Activated CD4-positive, alpha-beta T cell treated with anti-CD3 and anti-CD28 coated beads, Interleukin-2, amount 50 U/mL, for 4 hours (primary cell): ENCODE results near the gene WNT1.

Experiments used
- DNase-seq, 2 experiments: peaks; one replicate each; pipeline ENCODE4 v3.0.0-alpha.2; 2020

The WNT1 gene

GRCh38 chr12:49010092-49010668, 32.1 kb downstream of the WNT1 start:
- no peak for DNase-seq

GRCh38 chr12:49012739-49013138, 34.6 kb downstream of the WNT1 start:
- DNase-seq, result no peak

GRCh38 chr12:49013428-49013827, 35.3 kb downstream of the WNT1 start:
- no peak for DNase-seq

- DNase-seq, result no peak
Measured at GRCh38 chr12:49014547-49014946, 36.4 kb downstream of the WNT1 start.

GRCh38 chr12:49015196-49015595, 37.1 kb downstream of the WNT1 start:
- DNase-seq, result no peak

- peak in 1 of 2 experiments; percentile 25 for DNase-seq
Measured at GRCh38 chr12:49017891-49018260, 39.8 kb downstream of the WNT1 start.

GRCh38 chr12:49018261-49019119, 40.4 kb downstream of the WNT1 start, which contains the start of gene PRKAG1:
TSS of gene PRKAG1 (minus strand) at chr12:49018776. CDS start at chr12:49018740, 36 bp downstream.
- DNase-seq, result peak; percentile 93 to 95

- no peak for DNase-seq
Measured at GRCh38 chr12:49019120-49019430, 41.0 kb downstream of the WNT1 start.

GRCh38 chr12:49019443-49020324, 41.6 kb downstream of the WNT1 start:
- DNase-seq, result peak; percentile 27 to 31

- DNase-seq, result no peak
Measured at GRCh38 chr12:49020441-49020840, 42.3 kb downstream of the WNT1 start.

- DNase-seq, result no peak
Measured at GRCh38 chr12:49021292-49021915, 43.3 kb downstream of the WNT1 start.

GRCh38 chr12:49022558-49023178, 44.5 kb downstream of the WNT1 start:
- no peak for DNase-seq

GRCh38 chr12:49023812-49024211, 45.7 kb downstream of the WNT1 start:
- DNase-seq, result no peak

- no peak for DNase-seq
Measured at GRCh38 chr12:49024543-49024942, 46.4 kb downstream of the WNT1 start.

GRCh38 chr12:49025463-49025862, 47.3 kb downstream of the WNT1 start:
- no peak for DNase-seq

- no peak for DNase-seq
Measured at GRCh38 chr12:49026101-49026500, 48.0 kb downstream of the WNT1 start.

GRCh38 chr12:49026678-49027480, 48.8 kb downstream of the WNT1 start:
- no peak for DNase-seq

- DNase-seq, result no peak
Measured at GRCh38 chr12:49027846-49028555, 49.9 kb downstream of the WNT1 start.

GRCh38 chr12:49028666-49029275, 50.6 kb downstream of the WNT1 start:
- DNase-seq, result no peak

GRCh38 chr12:49030119-49030518, 52.0 kb downstream of the WNT1 start:
- no peak for DNase-seq
